Endothelial cell (in vitro differentiated cells): ENCODE data around the gene CDC42BPG. TPM values are rescaled to one million over a fixed set of nuclear protein-coding genes. Genes with fewer than 3 reads are reported as not detected.

Experiments used
- DNase-seq: peaks from one replicate; pipeline ENCODE4 v3.0.0; 2021; ENCODE audit warnings: low spot score
- H3K27ac Mint-ChIP-seq: one replicate; pipeline ENCODE4 v1.8.0; 2021; ENCODE audit warnings: mixed read lengths, inconsistent platforms; ENCODE audit not compliant: unreplicated experiment
- H3K27me3 Mint-ChIP-seq: one replicate; pipeline ENCODE4 v1.8.0; 2021; ENCODE audit warnings: mild to moderate bottlenecking, moderate library complexity, mixed read lengths, inconsistent platforms; ENCODE audit not compliant: unreplicated experiment
- H3K36me3 Mint-ChIP-seq: one replicate; pipeline ENCODE4 v1.8.0; 2021; ENCODE audit warnings: mild to moderate bottlenecking, low read depth, mixed read lengths, inconsistent platforms; ENCODE audit not compliant: unreplicated experiment
- H3K4me1 Mint-ChIP-seq: one replicate; pipeline ENCODE4 v1.8.0; 2021; ENCODE audit warnings: mild to moderate bottlenecking, mixed read lengths, inconsistent platforms; ENCODE audit not compliant: unreplicated experiment
- H3K4me3 Mint-ChIP-seq: one replicate; pipeline ENCODE4 v1.8.0; 2021; ENCODE audit warnings: mild to moderate bottlenecking, mixed read lengths, inconsistent platforms; ENCODE audit not compliant: unreplicated experiment
- H3K9me3 Mint-ChIP-seq: one replicate; pipeline ENCODE4 v1.8.0; 2021; ENCODE audit warnings: mixed read lengths, inconsistent platforms; ENCODE audit not compliant: unreplicated experiment
- CTCF ChIP-seq: fragments of 200-600 bp; sonication (generic); IDR thresholded peaks from one replicate; pipeline ENCODE4 v1.5.0; 2021; ENCODE audit warnings: antibody characterized with exemption; ENCODE audit not compliant: unreplicated experiment
- total RNA-seq: library from RNA; stranded (reverse); fragmentation: NEBNext Ultra II Directional; extraction: Animal tissue kit (Norgen Biotek cat#: 25700); gene quantifications from one replicate; pipeline ENCODE4 v1.2.1, GENCODE V29; 2021; ENCODE audit not compliant: unreplicated experiment

CDC42BPG gene
- total RNA-seq, 1 donor from 2014 or later = 4.1 TPM

DNA sequence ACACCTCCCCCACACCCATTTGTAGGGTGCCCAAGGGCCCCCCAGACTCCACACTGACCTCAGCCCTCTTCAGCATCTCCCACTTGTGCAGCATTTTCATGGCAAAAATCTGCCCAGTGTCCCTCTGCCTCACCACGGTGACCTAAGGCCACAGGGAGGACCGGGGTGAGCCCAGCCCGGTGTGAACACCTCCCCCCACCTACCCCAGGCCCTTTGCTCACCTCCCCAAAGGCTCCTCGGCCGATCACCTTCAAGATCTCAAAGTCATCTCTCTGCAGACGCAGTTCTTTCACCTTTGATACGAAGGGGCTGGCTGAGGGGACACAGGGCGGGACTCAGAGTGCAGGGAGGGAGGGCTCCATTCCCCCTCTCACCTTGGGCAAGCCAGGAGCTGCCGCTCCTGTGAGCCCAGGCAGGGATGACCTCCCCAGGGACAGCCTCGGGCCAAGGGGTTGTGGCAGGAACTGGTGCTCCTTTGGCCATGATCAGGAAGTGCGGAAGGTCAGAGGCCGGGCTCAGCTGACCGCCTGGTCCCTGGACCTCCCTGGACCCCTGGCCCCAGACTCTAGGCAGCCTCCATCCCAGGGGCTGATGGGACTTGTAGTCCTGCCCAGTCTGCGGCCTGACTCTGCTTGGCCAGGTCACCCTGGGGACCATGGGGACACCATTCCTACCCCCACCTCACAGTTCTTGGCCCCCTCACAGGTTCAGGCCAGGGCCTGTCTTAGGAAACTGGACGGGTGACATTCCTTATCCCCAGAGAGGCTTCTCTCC, 2.7 kb downstream of the CDC42BPG start:
- no peak for TF ChIP-seq CTCF
- Mint-ChIP-seq H3K27ac (no peak overlapping the region), H3K9me3 (no peaks in the 10 kb centered on the region), H3K4me1 (peaks cover 8% of the 10 kb centered on the region), H3K4me3 (no peak overlapping the region), H3K27me3 (peaks cover 7% of the 10 kb centered on the region), H3K36me3 (peaks cover 3% of the 10 kb centered on the region)
- DNase-seq = no peak

- H3K4me3 Mint-ChIP-seq = no peak overlapping the region
- H3K4me1 Mint-ChIP-seq = peaks cover 6% of the 10 kb centered on the region
- no peaks in the 10 kb centered on the region for H3K9me3 Mint-ChIP-seq
- peaks cover 3% of the 10 kb centered on the region for H3K36me3 Mint-ChIP-seq
- H3K27me3 Mint-ChIP-seq = peaks cover 6% of the 10 kb centered on the region
- H3K27ac Mint-ChIP-seq = no peak overlapping the region
- TF ChIP-seq CTCF = no peak
- DNase-seq = no peak
Measured at GRCh38 chr11:64839887-64840782, 4.3 kb downstream of the CDC42BPG start.

GRCh38 chr11:64839335-64839734, 5.1 kb downstream of the CDC42BPG start:
- peaks cover 5% of the 10 kb centered on the region for H3K4me1 Mint-ChIP-seq
- H3K27me3 Mint-ChIP-seq = peaks cover 4% of the 10 kb centered on the region
- peaks cover 3% of the 10 kb centered on the region for H3K36me3 Mint-ChIP-seq
- H3K27ac Mint-ChIP-seq = no peak overlapping the region
- no peaks in the 10 kb centered on the region for H3K9me3 Mint-ChIP-seq
- DNase-seq = no peak
- peak overlapping the region; percentile 64 for H3K4me3 Mint-ChIP-seq
- no peak for TF ChIP-seq CTCF

- no peak overlapping the region for H3K27ac Mint-ChIP-seq
- peaks cover 2% of the 10 kb centered on the region for H3K4me1 Mint-ChIP-seq
- H3K36me3 Mint-ChIP-seq = peaks cover 3% of the 10 kb centered on the region
- no peak overlapping the region for H3K4me3 Mint-ChIP-seq
- peaks cover 2% of the 10 kb centered on the region for H3K27me3 Mint-ChIP-seq
- H3K9me3 Mint-ChIP-seq = no peaks in the 10 kb centered on the region
- TF ChIP-seq CTCF = no peak
- no peak for DNase-seq
Measured at GRCh38 chr11:64838600-64839334, 5.7 kb downstream of the CDC42BPG start.
